Naive thymus-derived CD4-positive, alpha-beta T cell (primary cell): ENCODE data around the gene ARFIP2. TPM values are rescaled to one million over a fixed set of nuclear protein-coding genes. Genes with fewer than 3 reads are reported as not detected.

Experiments
- ATAC-seq: fragments of 150-1000 bp; cut with Tn5 transposase; 2 replicates; pipeline ENCODE4 v1.10.0; 2021; ENCODE audit warnings: mild to moderate bottlenecking, moderate library complexity
- CTCF ChIA-PET: fragments of 350-600 bp; sonication (Branson Sonifier 250); formaldehyde crosslinking; loops from one replicate; lab custom pipeline; 2021; ENCODE audit warnings: antibody characterized with exemption; lab: Charles Lee
- POLR2A ChIA-PET: fragments of 350-600 bp; sonication (Branson Sonifier 250); formaldehyde crosslinking; loops from one replicate; lab custom pipeline; 2021; ENCODE audit warnings: antibody characterized with exemption, inconsistent platforms; lab: Charles Lee
- DNase-seq, 9 donors: peaks; one replicate each; pipeline versions ENCODE4 v3.0.0 to v3.0.0-alpha.2; 2020 to 2022; ENCODE audit warnings: mixed read lengths in 1 of 9
- H3K27ac ChIP-seq: one replicate; pipeline ENCODE4 v1.7.0; 2013; ENCODE audit warnings: mild to moderate bottlenecking, low read depth, low read length, moderate library complexity
- H3K27me3 ChIP-seq, 2 donors: one replicate each; pipeline ENCODE4 v1.7.0; 2013; ENCODE audit warnings: low read length in 2 of 2, mild to moderate bottlenecking in 2 of 2, moderate library complexity in 2 of 2; ENCODE audit not compliant: control insufficient read depth in 2 of 2, insufficient read depth in 2 of 2
- H3K36me3 ChIP-seq, 3 experiments: 1 replicate in 2 of 3; 2 replicates in 1 of 3; pipeline ENCODE4 v1.7.0; 2013; ENCODE audit warnings: low read length in 3 of 3, mild to moderate bottlenecking in 3 of 3, moderate library complexity in 1 of 3; ENCODE audit not compliant: insufficient read depth in 3 of 3, control insufficient read depth in 2 of 3
- H3K4me1 ChIP-seq, 2 donors: one replicate each; pipeline ENCODE4 v1.7.0; 2013; ENCODE audit warnings: low read length in 2 of 2, mild to moderate bottlenecking in 2 of 2, moderate library complexity in 1 of 2; ENCODE audit not compliant: control insufficient read depth in 2 of 2, insufficient read depth in 2 of 2
- H3K4me3 ChIP-seq: 2 replicates; pipeline ENCODE4 v1.7.0; 2013; ENCODE audit warnings: mild to moderate bottlenecking, low read length
- H3K9me3 ChIP-seq, 3 experiments: 1 replicate in 2 of 3; 2 replicates in 1 of 3; pipeline ENCODE4 v1.7.0; 2013; ENCODE audit warnings: low read length in 3 of 3; ENCODE audit not compliant: control insufficient read depth in 2 of 3
- H3K27ac Mint-ChIP-seq, 9 donors: one replicate each; pipeline ENCODE4 v1.8.0; 2020 to 2022; ENCODE audit warnings: mixed read lengths in 9 of 9, mild to moderate bottlenecking in 8 of 9, moderate library complexity in 5 of 9, inconsistent platforms in 2 of 9
- H3K27me3 Mint-ChIP-seq, 5 donors: one replicate each; pipeline ENCODE4 v1.8.0; 2021 to 2022; ENCODE audit warnings: mixed read lengths in 5 of 5, mild to moderate bottlenecking in 1 of 5
- H3K36me3 Mint-ChIP-seq, 5 donors: one replicate each; pipeline ENCODE4 v1.8.0; 2020 to 2022; ENCODE audit warnings: mixed read lengths in 5 of 5, mild to moderate bottlenecking in 3 of 5, inconsistent platforms in 1 of 5
- H3K4me1 Mint-ChIP-seq, 7 donors: one replicate each; pipeline ENCODE4 v1.8.0; 2020 to 2022; ENCODE audit warnings: mixed read lengths in 7 of 7, mild to moderate bottlenecking in 3 of 7, inconsistent platforms in 1 of 7
- H3K4me3 Mint-ChIP-seq, 10 donors: one replicate each; pipeline ENCODE4 v1.8.0; 2020 to 2022; ENCODE audit warnings: mild to moderate bottlenecking in 10 of 10, mixed read lengths in 10 of 10, moderate library complexity in 6 of 10, inconsistent platforms in 2 of 10
- H3K9me3 Mint-ChIP-seq, 11 donors: one replicate each; pipeline ENCODE4 v1.8.0; 2020 to 2022; ENCODE audit warnings: mixed read lengths in 11 of 11, mild to moderate bottlenecking in 4 of 11, inconsistent platforms in 1 of 11, moderate library complexity in 1 of 11
- intact Hi-C, 2 donors: fragments of 100-400 bp; cut with micrococcal nuclease; formaldehyde crosslinking; loops; one replicate each; pipeline ENCODE4 v1.15.1; 2023
- polyA plus RNA-seq, 2 donors: library from polyadenylated mRNA; unstranded; fragments of 300-500 nt; fragmentation: Illumina TruSeq; gene quantifications; one replicate each; pipeline ENCODE4 v1.2.3, GENCODE V29; 2021
- total RNA-seq, 6 experiments: library from RNA in 5 of 6; stranded (reverse) in 5 of 6; gene quantifications; 1 replicate in 5 of 6; 2 replicates in 1 of 6; pipeline ENCODE4 v1.2.3 and lab custom pipeline; 2021 to 2026

Gene ARFIP2
- total and polyA plus RNA-seq, 7 experiments from 2014 or later: 35.7 to 63.4 (median 52.7) TPM

- Mint-ChIP-seq H3K4me1 (peaks cover 4 to 27% (median 21%) of the 10 kb centered on the region in 7 donors), H3K36me3 (peaks cover 10 to 45% (median 13%) of the 10 kb centered on the region in 5 donors), H3K27ac (no peak overlapping the region), H3K4me3 (no peak overlapping the region), H3K9me3 (no peaks in the 10 kb centered on the region), H3K27me3 (no peaks in the 10 kb centered on the region)
- CTCF ChIA-PET: no interaction called here
- H3K27me3 ChIP-seq: no peaks in the 10 kb centered on the region
- no peak overlapping the region for H3K4me3 ChIP-seq
- ATAC-seq: no peak
- H3K36me3 ChIP-seq: peaks cover 0 to 52% (median 0%) of the 10 kb centered on the region in 3 experiments
- H3K9me3 ChIP-seq: no peaks in the 10 kb centered on the region
- DNase-seq: no peak
- POLR2A ChIA-PET: interaction anchor here (1.4 kb wide), 1 partner anchor 9 kb away, joined by 5 read pairs; no protein-coding TSS in a partner anchor
- intact Hi-C loops: no loop called here
- no peak overlapping the region for H3K27ac ChIP-seq
- no peaks in the 10 kb centered on the region for H3K4me1 ChIP-seq
Measured at GRCh38 chr11:6498544-6498943, 17.4 kb upstream of the ARFIP2 start.

DNA sequence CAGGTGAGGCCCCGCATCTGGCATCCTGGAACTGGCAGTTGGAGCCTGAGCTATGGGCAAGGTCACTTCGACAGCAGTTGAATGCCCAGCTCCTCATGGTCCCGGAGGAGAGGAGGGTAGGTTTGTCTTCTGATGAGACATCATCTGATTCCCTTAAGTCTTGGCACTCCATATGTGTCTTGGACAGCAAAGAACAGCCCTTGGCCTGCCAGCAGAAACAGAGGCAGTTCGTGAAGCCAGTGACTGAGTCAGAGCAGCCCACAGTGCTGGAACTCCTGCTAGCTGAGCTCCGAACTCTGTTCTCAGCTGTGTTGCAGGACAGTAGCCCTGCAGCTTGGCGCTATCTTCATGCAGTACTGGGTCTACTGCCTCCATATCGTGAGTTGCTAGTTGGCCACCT, 17.0 kb upstream of the ARFIP2 start:
- POLR2A ChIA-PET: interaction anchor here (1.4 kb wide), 1 partner anchor 8 kb away, joined by 5 read pairs; no protein-coding TSS in a partner anchor

DNA sequence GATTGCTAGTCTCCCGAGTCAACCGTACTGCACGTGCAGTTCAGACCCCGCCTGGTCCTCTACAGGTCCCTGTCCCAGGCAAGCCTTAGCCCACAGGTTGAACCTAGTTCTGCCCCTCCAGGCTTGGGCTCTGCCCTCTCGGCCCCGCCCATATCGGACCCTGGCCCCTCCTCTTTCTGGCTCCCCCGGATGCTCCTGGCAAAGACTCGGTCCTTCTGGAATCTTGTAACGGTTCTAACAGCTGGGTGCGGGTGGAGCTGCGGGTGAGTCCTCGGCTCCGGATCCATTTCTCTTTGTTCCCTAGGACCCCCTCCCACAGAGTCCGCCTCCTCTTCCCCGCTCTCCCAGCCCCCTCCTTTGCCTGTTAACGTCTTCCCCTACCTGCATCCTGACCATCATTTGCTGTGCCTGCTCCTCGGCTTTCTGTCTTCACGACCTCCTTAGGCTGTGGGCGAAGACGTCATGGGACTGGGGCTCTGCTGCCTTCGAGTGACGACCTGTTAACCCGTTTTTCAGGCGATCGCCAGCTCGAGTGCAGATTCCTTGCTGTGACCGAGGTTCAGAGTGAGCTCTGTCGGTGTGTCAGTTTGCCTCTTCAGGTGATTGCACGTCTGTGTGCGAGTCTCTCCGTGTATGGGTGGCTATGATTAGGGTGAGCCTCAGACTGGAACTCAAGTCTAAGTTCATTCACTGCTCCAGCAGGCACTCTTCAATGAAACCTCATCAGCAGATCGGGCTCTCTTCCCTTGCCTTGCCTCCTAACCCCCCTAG, 16.1 kb upstream of the ARFIP2 start, which contains the start of gene DNHD1:
TSS of gene DNHD1 (plus strand) at position 212 of the 771 bp plus-strand sequence. CDS start 936 bp downstream, outside the sequence.
- H3K27ac Mint-ChIP-seq: peak within 1 kb of the TSS in 3 of 9 donors; percentile 7 to 57 (median 26)
- no peaks in the 10 kb centered on the region for H3K9me3 Mint-ChIP-seq
- H3K4me1 Mint-ChIP-seq: peaks cover 4 to 39% (median 27%) of the 10 kb centered on the region in 7 donors
- no peak within 1 kb of the TSS for H3K4me3 Mint-ChIP-seq
- Histone ChIP-seq H3K27ac (no peak within 1 kb of the TSS), H3K4me3 (no peak within 1 kb of the TSS), H3K36me3 (peaks cover 0 to 51% (median 5%) of the 10 kb centered on the region in 3 experiments), H3K4me1 (no peaks in the 10 kb centered on the region), H3K27me3 (no peaks in the 10 kb centered on the region), H3K9me3 (no peaks in the 10 kb centered on the region)
- peaks cover 6 to 41% (median 8%) of the 10 kb centered on the region in 5 donors for H3K36me3 Mint-ChIP-seq
- ChIA-PET POLR2A (no interaction called here), CTCF (no interaction called here)
- H3K27me3 Mint-ChIP-seq: no peaks in the 10 kb centered on the region
- DNase-seq: no peak
- intact Hi-C loops: no loop called here
- no peak for ATAC-seq

More for the DNA sequence above, 17.0 kb upstream of the ARFIP2 start:
- DNase-seq (no peak), ATAC-seq (no peak)
- intact Hi-C loops: no loop called here
- Mint-ChIP-seq H3K27ac (peak overlapping the region in 1 of 9 donors; percentile 57), H3K4me3 (no peak overlapping the region), H3K4me1 (peaks cover 4 to 30% (median 25%) of the 10 kb centered on the region in 7 donors), H3K27me3 (no peaks in the 10 kb centered on the region), H3K9me3 (no peaks in the 10 kb centered on the region), H3K36me3 (peaks cover 9 to 42% (median 12%) of the 10 kb centered on the region in 5 donors)
- no peak overlapping the region for H3K4me3 ChIP-seq
- H3K4me1 ChIP-seq: no peaks in the 10 kb centered on the region
- CTCF ChIA-PET: no interaction called here
- no peaks in the 10 kb centered on the region for H3K9me3 ChIP-seq
- peaks cover 0 to 51% (median 0%) of the 10 kb centered on the region in 3 experiments for H3K36me3 ChIP-seq
- no peaks in the 10 kb centered on the region for H3K27me3 ChIP-seq
- no peak overlapping the region for H3K27ac ChIP-seq

DNA sequence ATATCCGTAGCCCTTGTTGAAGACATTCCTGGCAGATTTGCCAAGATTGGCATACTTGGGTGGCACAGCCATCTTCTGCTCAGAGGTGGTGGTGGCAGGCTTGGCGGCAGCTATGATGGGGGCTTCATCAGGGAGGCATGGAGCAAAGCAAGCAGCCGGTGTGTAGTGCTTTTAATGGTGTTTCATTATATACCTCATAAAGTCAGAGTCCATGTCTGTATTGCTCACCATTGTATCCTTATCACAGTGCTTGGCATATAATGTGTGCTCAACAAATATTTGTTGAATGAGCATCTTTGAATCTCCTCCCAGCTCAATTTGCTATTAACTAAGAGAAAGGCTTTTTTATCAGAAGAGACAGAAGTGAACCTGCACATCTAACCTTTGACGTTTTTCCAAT, 8.2 kb upstream of the ARFIP2 start:
- peaks cover 0 to 32% (median 14%) of the 10 kb centered on the region in 7 donors for H3K4me1 Mint-ChIP-seq
- H3K9me3 Mint-ChIP-seq: no peaks in the 10 kb centered on the region
- no peak overlapping the region for H3K27ac ChIP-seq
- no peak overlapping the region for H3K4me3 Mint-ChIP-seq
- CTCF ChIA-PET: interaction anchor here (2.6 kb wide), 1 partner anchor 16 kb away, joined by 12 read pairs; no protein-coding TSS in a partner anchor
- no peak overlapping the region for H3K4me3 ChIP-seq
- intact Hi-C loops: loop anchor here in 1 of 2 donors (10.0 kb wide), 2 partner anchors 805 to 1885 kb away; partner anchors contain the start of genes TRIM22, TRIM5 and TRIM68
- POLR2A ChIA-PET: interaction anchor here (1.0 to 1.2 kb wide), 3 partner anchors 8 to 14 kb away, joined by 3 to 5 read pairs (median 5); partner anchors contain the start of genes ARFIP2 and TIMM10B
- no peak for ATAC-seq
- no peak for DNase-seq
- H3K27ac Mint-ChIP-seq: peak overlapping the region in 4 of 9 donors; percentile 2 to 53 (median 38)
- H3K27me3 Mint-ChIP-seq: no peaks in the 10 kb centered on the region
- no peaks in the 10 kb centered on the region for H3K9me3 ChIP-seq
- H3K27me3 ChIP-seq: no peaks in the 10 kb centered on the region
- H3K36me3 ChIP-seq: peaks cover 6 to 86% (median 8%) of the 10 kb centered on the region in 3 experiments
- peaks cover 0 to 35% (median 3%) of the 10 kb centered on the region in 5 donors for H3K36me3 Mint-ChIP-seq
- H3K4me1 ChIP-seq: no peaks in the 10 kb centered on the region

DNA sequence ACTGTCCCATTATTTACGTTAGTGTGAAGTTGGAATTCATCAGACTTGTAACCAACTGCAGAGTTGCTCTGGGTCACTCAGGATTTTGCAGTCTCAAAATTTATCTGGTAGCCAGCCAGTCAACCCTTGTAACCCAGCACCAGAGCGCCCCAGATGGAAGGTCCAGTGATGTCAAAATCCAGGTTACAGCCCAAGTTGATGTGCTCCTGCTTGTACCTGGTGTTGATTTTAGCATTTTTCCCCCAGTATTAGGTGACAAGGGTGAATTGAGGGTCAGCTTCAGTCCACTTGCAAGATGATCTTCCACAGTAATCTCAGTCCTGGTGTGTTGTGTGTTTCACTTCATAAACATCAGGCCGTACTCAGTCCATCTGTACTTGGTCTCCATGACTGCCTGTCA, 7.7 kb upstream of the ARFIP2 start:
- no peaks in the 10 kb centered on the region for H3K9me3 ChIP-seq
- no peaks in the 10 kb centered on the region for H3K27me3 ChIP-seq
- CTCF ChIA-PET: interaction anchor here (2.6 kb wide), 1 partner anchor 17 kb away, joined by 12 read pairs; no protein-coding TSS in a partner anchor
- H3K4me3 ChIP-seq: no peak overlapping the region
- H3K27ac ChIP-seq: no peak overlapping the region
- POLR2A ChIA-PET: no interaction called here
- H3K36me3 ChIP-seq: peaks cover 6 to 85% (median 8%) of the 10 kb centered on the region in 3 experiments
- peak overlapping the region in 2 of 9 donors; percentile 2 to 66 for H3K27ac Mint-ChIP-seq
- intact Hi-C loops: loop anchor here in 1 of 2 donors (10.0 kb wide), 2 partner anchors 804 to 1884 kb away; partner anchors contain the start of genes TRIM22, TRIM5 and TRIM68
- no peaks in the 10 kb centered on the region for H3K9me3 Mint-ChIP-seq
- ATAC-seq (no peak), DNase-seq (no peak)
- H3K36me3 Mint-ChIP-seq: peaks cover 0 to 32% (median 3%) of the 10 kb centered on the region in 5 donors
- no peaks in the 10 kb centered on the region for H3K4me1 ChIP-seq
- no peak overlapping the region for H3K4me3 Mint-ChIP-seq
- no peaks in the 10 kb centered on the region for H3K27me3 Mint-ChIP-seq
- peaks cover 0 to 32% (median 9%) of the 10 kb centered on the region in 7 donors for H3K4me1 Mint-ChIP-seq

DNA sequence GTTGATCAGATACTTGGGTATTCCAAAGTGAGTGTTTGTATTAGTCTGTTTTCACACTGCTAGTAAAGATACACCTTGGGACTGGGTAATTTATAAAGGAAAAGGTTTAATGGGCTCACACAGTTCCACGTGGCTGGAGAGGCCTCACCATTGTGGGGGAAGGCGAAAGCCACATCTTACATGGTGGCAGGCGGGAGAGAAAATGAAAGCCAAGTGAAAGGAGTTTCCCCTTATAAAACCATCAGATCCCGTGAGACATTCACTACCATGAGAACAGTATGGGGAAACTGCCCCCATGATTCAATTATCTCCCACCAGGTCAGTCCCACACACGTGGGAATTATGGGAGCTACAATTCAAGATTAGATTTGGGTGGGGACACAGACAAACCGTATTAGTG, 7.2 kb upstream of the ARFIP2 start:
- DNase-seq (no peak), ATAC-seq (no peak)
- POLR2A ChIA-PET: interaction anchor here (0.5 kb wide), 1 partner anchor 17 kb away, joined by 4 read pairs; no protein-coding TSS in a partner anchor
- Histone ChIP-seq H3K4me1 (peaks cover 0 to 2% of the 10 kb centered on the region in 2 donors), H3K36me3 (peaks cover 6 to 85% (median 8%) of the 10 kb centered on the region in 3 experiments), H3K27me3 (no peaks in the 10 kb centered on the region), H3K27ac (no peak overlapping the region), H3K9me3 (no peaks in the 10 kb centered on the region), H3K4me3 (no peak overlapping the region)
- Mint-ChIP-seq H3K27me3 (no peaks in the 10 kb centered on the region), H3K36me3 (peaks cover 2 to 31% (median 7%) of the 10 kb centered on the region in 5 donors), H3K4me3 (no peak overlapping the region), H3K9me3 (no peaks in the 10 kb centered on the region), H3K4me1 (peaks cover 3 to 32% (median 9%) of the 10 kb centered on the region in 7 donors), H3K27ac (peak overlapping the region in 4 of 9 donors; percentile 14 to 71 (median 46))
- CTCF ChIA-PET: interaction anchor here (1.1 kb wide), 1 partner anchor 109 kb away, joined by 3 read pairs; no protein-coding TSS in a partner anchor
- intact Hi-C loops: loop anchor here in 1 of 2 donors (10.0 kb wide), 2 partner anchors 804 to 1884 kb away; partner anchors contain the start of genes TRIM22, TRIM5 and TRIM68
